Stimulated activated CD4-positive, alpha-beta T cell treated with anti-CD3 and anti-CD28 coated beads, Interleukin-15, amount 100 ng/mL, for 1 hour (primary cell): Measurements from ENCODE around the gene LDHD.
A peak's percentile ranks its signal among the peaks of the same experiment; 100 is the strongest.
"Not testable (repeated sequence)": the region's sequence is repeated elsewhere in the genome, so short reads cannot be mapped to it uniquely, and the experiment has no call there.

Experiments used
- DNase-seq, 2 donors: peaks; one replicate each; pipeline ENCODE4 v3.0.0-alpha.2; 2020; ENCODE audit warnings: low read depth in 1 of 2, low spot score in 1 of 2

LDHD gene

DNA sequence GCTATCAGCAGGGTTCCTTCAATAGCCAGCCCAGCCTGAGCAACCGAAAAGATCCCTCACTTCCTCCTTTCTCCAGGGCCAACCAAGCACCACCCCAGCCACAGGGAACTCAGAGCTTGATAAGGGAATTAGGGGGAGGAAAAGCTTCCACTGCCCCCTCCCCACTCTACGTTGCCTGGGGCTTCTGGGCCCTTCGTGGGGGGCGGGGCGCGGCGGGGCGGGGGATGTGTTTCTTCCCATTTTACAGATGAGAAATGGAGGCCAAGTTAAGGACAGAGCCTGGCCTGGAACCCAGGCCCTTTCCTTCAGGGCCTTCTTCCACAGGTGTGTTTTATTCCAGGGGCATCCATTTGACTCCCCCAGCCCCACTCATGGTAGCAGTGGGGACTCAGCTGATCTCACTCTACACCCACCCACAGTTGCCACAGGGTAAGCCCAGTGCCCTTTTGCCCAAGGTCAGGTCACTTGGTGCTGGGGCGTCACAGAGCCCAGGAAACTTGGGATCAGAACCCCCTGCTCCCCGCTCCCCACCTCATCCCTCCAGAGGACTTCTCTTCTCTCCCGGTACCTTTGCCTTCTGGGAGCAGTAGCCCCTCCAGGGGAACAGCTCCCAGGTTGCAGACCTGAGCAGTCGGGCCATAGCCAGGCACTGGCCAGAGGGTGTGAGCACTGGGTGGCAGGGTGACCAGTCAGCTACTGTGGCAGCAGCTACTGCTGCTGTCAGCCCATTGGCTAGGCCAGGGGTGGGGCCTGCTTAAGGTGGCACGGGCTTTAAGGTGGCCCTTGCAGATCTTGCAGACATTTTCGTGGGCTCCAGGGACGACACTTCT lies at the start of gene LDHD:
Gene LDHD (minus strand): TSS at position 700 of the 830 bp plus-strand sequence. CDS start 60 bp downstream, at position 640.
- no peak for DNase-seq

DNA sequence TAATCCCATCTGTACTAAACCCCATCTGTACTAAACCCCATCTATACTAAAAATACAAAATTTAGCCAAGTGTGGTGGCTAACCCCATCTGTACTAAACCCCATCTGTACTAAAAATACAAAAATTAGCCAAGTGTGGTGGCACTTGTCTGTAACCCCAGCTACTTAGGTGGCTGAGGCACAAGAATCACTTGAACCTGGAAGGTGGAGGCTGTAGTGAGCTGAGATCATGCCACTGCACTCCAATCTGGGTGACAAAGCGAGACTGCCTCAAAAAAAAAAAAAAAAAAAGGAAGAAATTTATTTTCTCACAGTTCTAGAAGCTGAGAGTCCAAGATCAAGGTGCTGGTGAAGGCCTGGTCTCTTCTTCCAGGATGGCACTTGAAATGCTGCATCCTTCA lies 43.8 kb upstream of the LDHD start:
- no peak for DNase-seq

DNA sequence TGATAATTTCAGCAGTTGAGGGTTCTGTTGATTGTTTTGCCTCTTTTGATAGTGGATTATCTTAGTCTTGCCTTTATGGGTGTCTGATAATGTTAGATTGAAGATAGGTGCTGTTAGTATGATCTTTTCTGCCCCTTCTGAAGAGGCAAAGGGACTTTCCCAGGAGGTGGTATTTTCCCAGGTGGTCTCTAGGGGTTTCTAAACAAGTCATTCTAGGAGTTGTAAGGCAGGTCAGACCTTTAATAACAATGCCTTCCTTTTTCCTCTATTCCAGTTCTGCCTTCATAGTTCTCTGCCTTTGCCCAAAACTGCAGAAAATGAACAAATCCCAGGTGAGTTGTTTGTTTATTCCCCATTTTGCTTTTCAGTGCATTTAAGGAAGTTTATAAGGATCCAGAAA lies 36.1 kb upstream of the LDHD start:
- no peak for DNase-seq

DNA sequence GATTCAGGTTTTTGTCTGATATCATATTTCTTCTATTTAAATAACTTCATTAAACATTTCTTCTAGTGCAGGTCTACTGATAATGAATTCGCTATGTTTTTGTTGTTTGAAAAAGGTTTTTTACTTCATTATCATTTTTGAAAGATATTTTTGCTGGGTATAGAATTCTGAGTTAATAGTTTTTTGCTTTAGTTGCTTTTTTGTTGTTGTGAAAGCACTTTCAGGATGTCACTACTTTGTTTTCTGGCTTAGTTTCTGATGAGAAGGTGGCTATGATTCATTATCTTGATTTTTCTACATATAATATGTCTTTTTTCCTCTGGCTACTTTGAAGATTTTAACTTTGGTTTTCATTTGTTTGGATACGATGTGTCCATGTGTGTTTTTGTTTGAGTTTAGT lies 35.2 kb upstream of the LDHD start:
- no peak for DNase-seq

DNA sequence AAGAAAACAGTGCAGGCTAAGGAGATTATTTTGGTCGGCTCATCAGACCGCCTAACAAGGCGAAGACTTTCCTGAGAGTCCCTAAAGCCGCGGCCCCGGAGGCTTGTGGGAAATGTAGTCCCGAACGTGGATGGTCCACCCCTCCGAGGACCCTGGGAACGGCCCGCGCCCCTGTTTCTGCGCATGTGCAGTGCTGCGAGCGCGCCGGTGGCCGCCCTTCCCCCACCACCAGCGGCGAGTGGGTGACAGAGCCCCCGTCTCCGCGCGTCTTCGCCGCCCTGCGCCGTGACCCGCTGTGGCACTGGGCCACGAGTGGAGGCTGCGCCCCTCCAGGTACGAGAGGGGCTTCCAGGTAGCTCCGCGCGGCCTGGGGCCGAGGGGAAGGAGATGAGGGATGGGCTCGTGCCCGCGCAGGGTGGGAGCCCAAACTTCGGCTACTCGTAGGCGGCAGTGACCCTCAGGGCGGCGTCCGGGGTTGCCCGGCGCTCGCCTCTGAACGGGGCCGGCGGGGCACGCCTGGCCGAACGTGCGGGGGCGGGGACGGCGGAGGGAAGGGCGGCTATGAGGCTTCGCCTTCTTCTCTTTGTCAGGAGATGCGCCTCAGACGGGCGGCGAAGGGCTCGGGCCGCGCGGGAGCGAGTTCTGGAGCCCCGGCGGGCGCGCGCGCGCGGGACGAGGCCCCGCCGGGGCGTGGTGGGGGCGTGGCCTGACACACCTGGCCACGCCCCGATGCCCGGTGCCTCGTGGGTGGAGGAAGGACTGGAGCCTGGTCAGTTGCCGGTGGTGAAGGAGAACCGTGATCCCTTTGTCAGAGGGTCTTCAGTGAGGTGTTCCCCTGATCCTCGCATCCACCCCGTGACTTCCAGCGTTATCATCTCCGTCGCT lies 32.0 kb upstream of the LDHD start, which contains the start of gene ZFP1:
Gene ZFP1 (plus strand): TSS at position 214 of the 885 bp plus-strand sequence. CDS start 4,428 bp downstream, outside the sequence.
- DNase-seq, result peak; percentile 85 to 92

DNA sequence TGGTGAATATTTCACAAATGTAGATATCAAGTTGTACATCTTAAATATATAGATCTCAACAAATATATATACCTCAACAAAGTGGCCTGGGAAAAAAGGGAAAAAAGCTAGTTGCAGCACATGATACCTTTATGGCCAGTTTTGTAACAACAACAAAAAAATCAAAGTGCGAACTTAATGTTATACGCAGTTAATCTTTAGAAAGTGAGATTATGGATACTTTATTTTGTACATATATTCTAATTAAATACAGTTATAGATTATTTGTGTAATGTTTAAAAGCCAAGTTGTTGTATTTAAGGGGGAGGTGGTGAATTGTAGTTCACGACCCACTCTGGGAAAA lies 31.4 kb upstream of the LDHD start:
- DNase-seq, result no peak

DNA sequence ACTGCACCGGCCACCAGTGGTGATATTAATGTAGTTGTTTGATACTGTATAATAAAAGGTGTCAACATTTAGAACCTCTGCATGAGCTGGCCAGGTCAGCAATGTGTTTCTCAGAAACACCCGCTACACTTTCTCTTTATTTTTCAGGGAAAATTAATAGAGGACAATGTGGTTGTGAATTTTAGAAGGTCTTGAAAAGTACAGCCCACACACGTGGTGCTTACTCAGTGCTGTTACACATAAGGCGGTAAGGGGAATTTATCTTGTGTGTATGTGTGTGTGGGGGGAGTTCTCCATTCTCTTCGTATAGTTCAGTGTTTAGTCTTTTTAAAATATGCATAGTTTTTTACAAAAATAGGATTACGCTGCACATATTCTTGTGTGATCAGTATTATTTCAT lies 27.4 kb upstream of the LDHD start:
- no peak for DNase-seq

DNA sequence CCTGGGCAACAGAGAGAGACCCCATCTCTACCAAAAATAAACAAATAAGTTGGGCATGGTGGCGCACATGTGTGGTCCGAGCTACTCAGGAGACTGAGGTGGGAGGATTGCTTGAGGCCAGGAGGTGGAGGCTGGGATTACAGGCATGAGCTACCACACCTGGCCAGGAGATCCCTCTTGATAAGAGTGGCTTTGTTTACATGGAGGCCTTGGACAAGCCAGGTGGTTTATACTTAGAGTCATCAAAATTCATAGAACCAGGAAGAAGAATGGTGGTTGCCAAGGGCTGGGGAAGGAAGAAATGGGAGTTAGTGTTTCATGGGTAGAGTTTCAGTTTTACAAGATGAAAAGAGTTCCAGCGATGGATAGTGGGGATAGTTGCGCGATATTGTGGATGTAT lies 22.9 kb upstream of the LDHD start:
- DNase-seq, result no peak

DNA sequence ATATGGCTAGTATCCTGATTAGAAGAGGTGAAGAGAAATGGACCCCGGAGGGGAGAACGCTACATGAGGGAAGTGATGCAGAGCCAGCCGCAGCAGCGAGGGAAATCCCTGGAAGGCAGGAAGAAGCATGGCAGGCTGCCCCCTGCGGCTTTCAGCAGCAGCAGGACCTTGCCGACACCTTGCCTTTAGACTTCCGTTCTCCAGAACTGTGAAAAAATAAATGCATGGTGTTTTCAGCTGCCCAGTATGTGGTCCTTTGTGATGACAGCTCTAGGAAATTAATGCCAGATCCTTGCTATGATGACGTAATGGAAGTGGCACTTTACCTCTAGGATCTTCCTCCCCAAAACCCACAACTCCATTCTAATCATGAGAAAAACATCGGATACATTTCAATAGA lies 22.1 kb upstream of the LDHD start:
- no peak for DNase-seq

DNA sequence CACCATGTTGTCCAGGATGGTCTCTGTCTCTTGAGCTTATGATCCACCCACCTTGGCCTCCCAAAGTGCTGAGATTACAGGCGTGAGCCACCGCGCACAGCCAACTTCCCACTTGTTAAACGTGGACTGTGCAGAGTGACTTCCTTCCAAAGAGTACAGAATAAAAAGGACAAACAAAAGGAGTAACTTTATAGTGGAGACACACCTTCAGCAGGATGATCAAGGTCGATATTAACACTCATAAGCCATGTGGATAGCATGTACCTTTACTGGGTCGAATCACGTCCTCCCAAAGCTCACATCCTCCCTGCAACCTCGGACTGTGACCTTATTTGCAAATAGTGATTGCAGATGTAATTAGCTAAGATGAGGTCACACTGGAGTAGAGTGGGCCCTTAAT lies 21.7 kb upstream of the LDHD start:
- DNase-seq, result no peak

DNA sequence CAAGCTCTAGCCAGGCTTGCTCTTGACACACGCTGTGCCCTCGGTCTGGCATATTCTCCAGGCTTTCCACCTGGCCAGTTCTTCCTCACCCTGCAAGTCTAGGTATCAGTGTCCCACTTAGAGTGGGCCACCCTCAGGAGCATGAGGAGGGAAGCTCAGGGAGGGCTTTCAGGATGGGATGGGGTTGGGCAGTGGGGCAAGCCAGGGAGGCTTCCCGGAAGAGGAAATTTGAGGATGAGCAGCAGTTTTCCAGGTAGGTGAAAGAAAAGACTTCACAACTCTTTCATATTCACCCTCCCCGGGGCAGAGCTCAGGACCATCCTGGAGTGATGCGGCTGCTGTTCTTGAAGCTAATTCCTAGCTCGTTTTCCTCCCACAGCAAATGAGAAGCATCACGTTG lies 14.5 kb upstream of the LDHD start:
- no peak for DNase-seq

DNA sequence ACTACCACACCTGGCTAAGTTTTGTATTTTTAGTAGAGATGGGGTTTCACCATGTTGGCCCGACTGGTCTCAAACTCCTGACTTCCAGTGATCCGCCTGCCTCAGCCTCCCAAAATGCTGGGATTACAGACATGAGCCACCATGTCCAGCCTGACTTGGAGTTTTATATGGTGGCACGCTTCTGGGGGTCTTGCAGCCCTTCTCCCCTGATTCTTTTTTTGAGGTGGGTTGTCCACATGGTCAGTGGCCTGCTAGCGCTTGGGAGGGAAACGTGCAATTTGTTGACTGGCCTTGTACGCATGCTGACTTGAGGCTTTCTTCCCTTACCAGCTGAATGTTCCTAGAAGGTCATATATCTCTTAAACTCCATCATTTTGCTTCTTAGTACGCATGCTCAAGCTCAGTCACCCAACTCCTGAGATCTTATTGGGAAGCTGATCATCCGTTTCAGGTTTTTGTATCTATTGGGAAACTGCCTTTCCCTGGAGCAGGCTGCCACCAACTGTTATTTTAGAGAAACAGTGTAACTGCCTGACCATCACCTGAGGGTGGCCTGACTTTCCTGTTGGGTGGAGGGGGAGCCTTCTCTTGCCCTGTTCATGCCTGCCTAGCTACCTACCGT lies 13.7 kb upstream of the LDHD start:
- DNase-seq, result no peak

DNA sequence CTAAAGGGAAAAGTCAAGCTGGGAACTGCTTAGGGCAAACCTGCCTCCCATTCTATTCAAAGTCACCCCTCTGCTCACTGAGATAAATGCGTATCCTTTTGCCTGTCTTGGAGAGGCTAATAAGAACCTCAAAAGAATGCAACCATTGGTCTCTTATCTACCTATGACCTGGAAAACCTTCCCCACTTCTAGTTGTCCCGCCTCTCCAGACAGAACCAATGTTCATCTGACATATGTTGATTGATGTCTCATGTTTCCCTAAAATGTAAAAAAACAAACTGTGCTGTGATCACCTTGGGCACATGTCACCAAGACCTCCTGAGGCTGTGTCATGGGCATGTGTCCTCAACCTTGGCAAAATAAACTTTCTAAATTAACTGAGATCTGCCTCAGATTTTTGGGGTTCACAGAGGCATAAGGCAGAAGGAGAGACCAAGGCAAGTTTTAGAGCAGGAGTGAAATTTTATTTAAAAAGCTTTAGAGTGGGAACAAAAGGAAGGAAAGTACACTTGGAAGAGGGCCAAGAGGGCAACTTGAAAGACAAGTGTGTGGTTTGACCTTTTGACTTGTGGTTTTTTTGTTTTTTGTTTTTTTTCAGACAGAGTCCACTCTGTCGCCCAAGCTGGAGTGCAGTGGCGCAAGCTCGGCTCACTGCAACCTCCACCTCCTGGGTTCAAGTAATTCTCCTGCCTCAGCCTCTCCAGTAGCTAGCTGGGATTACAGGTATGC lies 13.0 kb upstream of the LDHD start:
- not testable (repeated sequence) for DNase-seq

DNA sequence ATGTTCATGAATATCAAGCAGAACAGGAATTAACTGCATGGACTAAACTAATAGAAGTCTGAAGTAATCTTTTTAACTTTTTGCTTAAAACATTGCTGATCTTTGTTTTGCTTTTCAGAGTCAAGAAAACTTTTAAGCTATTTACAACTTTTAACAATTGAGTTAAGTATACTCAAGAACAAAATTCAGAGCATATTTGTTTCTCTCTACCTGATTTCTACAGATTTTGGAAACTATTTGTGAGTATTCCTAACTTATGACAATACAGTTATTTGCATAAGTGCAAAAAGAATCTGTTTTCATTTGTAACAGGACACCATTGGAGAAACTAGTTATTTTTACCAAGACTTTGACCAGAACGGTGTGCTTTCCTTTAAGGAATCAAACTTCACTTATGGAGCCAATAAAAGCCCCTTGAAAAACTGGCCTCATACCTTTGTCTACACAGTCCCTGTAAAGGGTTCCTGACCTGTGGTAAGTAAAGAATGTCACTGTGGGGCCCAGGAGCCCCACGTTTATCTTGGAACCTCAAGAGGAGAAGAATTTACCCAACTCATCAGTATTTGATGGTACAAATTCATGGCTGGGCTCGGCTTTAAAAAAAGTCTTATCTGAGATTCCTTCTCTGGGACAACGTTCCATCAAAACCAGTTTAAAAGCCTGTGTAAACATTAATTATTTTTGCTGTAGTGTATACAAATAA lies 11.3 kb upstream of the LDHD start:
- DNase-seq, result no peak

DNA sequence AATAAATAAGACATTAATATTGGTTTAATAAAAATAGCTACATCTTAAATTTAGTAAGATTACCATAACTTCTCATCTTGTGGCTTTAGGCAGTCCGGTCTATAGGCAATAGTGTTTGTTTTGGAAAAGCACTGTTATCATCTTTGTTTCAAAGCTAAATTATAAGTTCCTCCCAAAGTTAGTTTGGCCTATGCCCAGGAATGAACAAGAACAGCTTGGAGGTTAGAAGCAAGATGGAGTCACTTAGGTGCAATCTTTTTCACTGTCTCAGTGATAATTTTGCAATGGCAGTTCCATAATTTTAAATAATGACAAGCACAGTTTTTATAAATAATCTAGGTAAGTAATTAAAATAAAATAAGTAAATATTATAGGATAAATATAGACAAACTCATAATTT lies 6.0 kb upstream of the LDHD start:
- no peak for DNase-seq

DNA sequence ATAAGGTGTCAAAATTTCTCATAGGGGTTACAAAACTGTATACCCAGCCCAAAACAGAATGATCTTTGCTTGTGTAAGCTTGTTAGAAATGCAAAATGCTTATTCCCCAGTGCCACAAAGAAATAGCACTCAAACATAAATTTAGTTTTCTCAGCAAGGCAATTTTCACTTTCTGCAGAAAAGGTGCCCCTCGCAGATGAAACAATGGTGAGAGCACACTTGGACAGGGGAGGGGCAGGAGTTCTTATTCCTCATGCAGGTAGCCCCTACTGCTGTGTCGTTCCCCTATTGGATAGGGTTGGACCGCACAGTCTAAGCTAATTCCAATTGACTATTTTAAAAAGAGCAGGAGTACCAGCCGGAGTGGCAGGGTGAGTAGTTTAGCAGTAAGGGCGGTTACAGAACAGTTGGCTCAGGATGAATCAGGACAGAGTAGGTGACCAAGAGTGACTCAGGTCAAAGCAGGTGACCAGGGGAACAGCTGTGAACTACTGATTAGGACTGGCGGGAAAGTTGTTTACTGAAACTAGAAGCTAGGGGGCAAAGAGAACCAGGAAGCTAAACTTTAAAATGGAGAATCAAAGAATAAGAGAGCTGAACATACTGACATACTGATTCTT lies 5.5 kb upstream of the LDHD start:
- DNase-seq, result no peak

DNA sequence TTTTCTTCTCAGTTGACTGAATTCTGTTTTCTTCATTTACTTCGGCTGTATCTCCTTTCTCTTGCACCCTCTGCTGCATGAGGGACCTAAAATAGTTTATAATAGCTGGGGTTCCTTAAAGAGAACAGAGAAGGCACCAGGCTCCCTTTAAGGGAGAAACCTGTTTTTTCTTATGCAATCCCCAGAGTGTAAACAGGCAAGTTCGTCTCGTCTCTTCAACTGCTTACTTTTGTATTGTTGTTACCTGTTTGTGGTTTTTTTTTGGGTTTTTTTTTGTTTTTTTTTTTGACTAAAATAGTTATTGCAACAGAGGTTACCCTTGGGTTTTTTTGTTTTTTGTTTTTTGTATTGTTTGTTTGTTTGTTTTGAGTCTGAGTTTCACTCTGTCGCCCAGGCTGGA lies 3.7 kb upstream of the LDHD start:
- DNase-seq, result no peak

DNA sequence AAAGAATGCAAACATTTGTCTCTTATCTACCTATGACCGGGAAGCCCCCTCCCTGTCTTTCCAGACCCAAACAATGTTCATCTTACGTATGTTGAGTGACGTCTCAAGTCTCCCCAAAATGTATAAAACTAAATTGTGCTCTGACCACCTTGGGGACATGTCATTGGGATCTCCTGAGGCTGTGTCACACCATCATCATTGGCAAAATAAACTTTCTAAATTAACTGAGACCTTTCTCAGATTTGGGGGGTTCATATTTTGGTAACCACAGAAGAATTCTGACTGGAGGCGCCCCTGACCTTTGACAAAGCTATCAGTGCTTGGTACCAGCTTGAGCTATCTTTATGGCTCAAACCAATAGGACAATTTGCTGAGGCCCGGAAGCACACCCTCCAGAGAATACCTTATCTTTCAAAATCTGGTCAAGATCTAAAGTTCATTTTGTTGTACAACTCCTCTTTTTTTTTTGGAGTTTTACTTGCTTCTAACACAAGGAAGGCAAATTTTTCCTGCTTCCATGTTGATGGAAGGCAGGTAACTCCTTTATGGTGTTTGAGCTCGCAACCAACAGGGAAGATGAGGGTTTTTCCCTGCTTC lies 2.5 kb upstream of the LDHD start:
- no peak for DNase-seq

DNA sequence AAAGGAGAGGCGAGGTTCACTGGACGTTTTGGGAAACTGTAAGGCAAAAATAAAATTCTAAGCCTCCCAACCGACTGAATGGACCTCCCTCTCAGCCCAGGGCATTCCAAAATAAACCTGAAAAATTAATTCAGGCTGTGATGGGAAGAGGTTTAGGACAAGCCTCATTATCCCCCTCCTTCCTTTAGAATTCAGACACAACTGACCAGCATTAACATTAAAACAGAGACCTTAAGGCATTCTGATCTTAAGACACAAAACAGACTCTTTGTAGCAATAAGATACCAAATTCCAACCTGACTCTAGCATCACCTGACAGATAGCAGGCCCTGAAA lies 298 bp upstream of the LDHD start:
- no peak for DNase-seq
